Measurements from ENCODE around the gene GAL3ST3.

Gene GAL3ST3

DNA sequence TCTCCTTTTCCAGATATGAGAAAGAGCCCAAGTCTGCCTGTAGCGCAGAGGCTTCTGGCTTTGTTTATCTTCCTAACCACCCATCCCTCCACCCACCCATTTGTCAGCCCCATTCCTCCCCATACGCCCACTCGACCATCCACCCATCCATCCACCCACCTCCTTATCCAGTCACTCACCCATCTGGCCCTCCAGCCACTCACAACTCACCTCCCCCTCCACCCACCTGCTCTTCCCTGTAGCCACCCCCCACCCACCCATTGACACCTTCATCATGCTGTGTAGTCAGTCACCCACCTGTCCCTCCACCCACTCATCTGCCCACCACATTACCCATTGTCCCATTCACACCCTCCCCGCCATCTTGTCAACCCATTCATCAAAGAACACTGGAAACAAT is 31.6 kb downstream of the GAL3ST3 start:
- Histone ChIP-seq H4K20me1 (ENCODE audit: insufficient read depth, low read length) (no peaks in the 10 kb centered on the region), H3K36me3 (ENCODE audit: insufficient read depth, low read length) (no peaks in the 10 kb centered on the region), H3K79me2 (ENCODE audit: insufficient read depth, low read length) (no peaks in the 10 kb centered on the region), H3K4me3 (ENCODE audit: low read depth, low read length, poor library complexity, severe bottlenecking) (no peak overlapping the region), H2AFZ (ENCODE audit: low read length) (no peak overlapping the region), H3K27me3 (ENCODE audit: insufficient read depth, low read length) (0 out of 2 replicates have a peak, but pooled peaks cover 7% of the 10 kb centered on the region), H3K9me2 (ENCODE audit: low read depth, low read length) (no peaks in the 10 kb centered on the region), H3K9ac (ENCODE audit: low read length) (no peak overlapping the region), H3F3A (ENCODE audit: insufficient read depth, low read length) (no peaks in the 10 kb centered on the region), H3K4me1 (ENCODE audit: insufficient read depth, low read length, severe bottlenecking) (peaks cover 2% of the 10 kb centered on the region), H3K4me2 (ENCODE audit: low read length) (no peak overlapping the region), H3K9me3 (ENCODE audit: low read length) (no peaks in the 10 kb centered on the region), H3K27ac (ENCODE audit: low read depth, low read length, poor library complexity, severe bottlenecking) (no peak overlapping the region)
- TF ChIP-seq EZH2 (IDR thresholded peaks at IDR 0.05; ENCODE audit: borderline replicate concordance, low read length): no peak
- TF ChIP-seq, protein P1, sequence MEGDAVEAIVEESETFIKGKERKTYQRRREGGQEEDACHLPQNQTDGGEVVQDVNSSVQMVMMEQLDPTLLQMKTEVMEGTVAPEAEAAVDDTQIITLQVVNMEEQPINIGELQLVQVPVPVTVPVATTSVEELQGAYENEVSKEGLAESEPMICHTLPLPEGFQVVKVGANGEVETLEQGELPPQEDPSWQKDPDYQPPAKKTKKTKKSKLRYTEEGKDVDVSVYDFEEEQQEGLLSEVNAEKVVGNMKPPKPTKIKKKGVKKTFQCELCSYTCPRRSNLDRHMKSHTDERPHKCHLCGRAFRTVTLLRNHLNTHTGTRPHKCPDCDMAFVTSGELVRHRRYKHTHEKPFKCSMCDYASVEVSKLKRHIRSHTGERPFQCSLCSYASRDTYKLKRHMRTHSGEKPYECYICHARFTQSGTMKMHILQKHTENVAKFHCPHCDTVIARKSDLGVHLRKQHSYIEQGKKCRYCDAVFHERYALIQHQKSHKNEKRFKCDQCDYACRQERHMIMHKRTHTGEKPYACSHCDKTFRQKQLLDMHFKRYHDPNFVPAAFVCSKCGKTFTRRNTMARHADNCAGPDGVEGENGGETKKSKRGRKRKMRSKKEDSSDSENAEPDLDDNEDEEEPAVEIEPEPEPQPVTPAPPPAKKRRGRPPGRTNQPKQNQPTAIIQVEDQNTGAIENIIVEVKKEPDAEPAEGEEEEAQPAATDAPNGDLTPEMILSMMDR (IDR thresholded peaks at IDR 0.05; ENCODE audit: low read length): no peak

DNA sequence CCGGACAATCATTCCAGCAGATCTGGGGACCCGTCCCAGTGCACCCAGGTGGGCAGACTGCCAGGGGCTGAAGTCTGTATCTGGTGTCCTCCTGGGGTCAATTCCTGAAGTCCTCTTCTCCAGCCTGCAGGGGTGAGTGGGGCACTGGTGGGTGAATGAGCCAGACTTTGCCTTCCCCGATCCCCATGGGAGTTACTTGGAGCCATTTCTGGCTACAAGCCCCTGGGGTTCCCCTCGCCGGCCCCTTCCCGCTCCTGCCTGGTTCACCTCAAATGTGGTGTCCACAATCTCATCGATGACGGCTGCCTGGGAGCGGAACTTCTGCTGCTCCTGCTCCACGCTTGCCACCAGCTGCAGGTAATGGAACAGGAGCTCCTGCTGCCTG is 32.2 kb downstream of the GAL3ST3 start:
- H3K9ac ChIP-seq (ENCODE audit: low read length): no peak overlapping the region
- H2AFZ ChIP-seq (ENCODE audit: low read length): no peak overlapping the region
- H3K27me3 ChIP-seq (ENCODE audit: insufficient read depth, low read length): 0 out of 2 replicates have a peak, but pooled peaks cover 6% of the 10 kb centered on the region
- H3K4me1 ChIP-seq (ENCODE audit: insufficient read depth, low read length, severe bottlenecking): no peaks in the 10 kb centered on the region
- H3K27ac ChIP-seq (ENCODE audit: low read depth, low read length, poor library complexity, severe bottlenecking): no peak overlapping the region
- H3K9me3 ChIP-seq (ENCODE audit: low read length): no peaks in the 10 kb centered on the region
- no peaks in the 10 kb centered on the region for H3K9me2 ChIP-seq (ENCODE audit: low read depth, low read length)
- no peaks in the 10 kb centered on the region for H3K36me3 ChIP-seq (ENCODE audit: insufficient read depth, low read length)
- no peaks in the 10 kb centered on the region for H4K20me1 ChIP-seq (ENCODE audit: insufficient read depth, low read length)
- H3F3A ChIP-seq (ENCODE audit: insufficient read depth, low read length): no peaks in the 10 kb centered on the region
- no peaks in the 10 kb centered on the region for H3K79me2 ChIP-seq (ENCODE audit: insufficient read depth, low read length)
- TF ChIP-seq, protein P1 (IDR thresholded peaks at IDR 0.05; ENCODE audit: low read length): no peak
- no peak for TF ChIP-seq EZH2 (IDR thresholded peaks at IDR 0.05; ENCODE audit: borderline replicate concordance, low read length)
- no peak overlapping the region for H3K4me2 ChIP-seq (ENCODE audit: low read length)
- H3K4me3 ChIP-seq (ENCODE audit: low read depth, low read length, poor library complexity, severe bottlenecking): no peak overlapping the region

DNA sequence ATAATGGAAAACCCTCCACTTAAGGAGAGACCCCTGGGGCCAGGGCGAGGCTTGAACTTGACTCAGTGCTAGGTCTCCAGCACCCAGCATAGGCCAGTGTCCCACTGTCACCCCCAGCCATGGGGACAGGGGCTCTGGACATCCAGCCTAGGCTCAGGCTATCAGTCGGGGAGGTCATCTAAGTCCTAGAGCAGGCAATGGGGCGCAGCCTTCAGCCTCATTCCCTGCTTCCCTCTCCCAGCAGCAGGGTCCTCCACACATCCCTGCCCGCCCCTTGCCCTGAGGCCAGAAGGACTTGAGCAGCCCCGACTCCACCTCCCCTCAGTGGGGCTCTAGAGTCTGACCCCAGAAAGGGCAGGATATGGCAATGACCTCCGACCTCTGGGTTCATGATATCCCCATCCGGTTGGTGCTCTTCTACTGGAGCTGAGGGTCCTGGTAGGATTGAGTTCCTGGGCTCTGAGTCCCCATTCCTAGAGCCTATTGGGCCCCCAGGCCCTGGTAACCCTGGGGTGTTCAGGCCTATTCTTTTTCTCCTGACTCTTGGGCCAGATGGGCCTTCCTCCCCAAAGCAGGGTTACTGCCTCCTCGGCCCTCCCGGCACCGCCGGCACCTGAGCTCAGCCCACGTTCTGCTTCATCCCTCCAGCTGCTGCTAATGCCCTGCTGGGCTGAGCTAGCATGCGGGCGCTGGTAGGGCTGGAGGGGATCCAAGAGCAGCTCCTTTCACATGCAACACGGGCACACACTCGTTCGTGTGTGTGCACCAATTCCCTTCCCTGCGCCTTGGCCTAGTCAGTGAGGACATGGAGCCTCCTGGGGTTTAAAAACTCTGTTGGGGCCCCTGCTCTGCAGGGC is 32.8 kb downstream of the GAL3ST3 start:
- TF ChIP-seq, protein P1 (IDR thresholded peaks at IDR 0.05; ENCODE audit: low read length): no peak
- TF ChIP-seq EZH2 (IDR thresholded peaks at IDR 0.05; ENCODE audit: borderline replicate concordance, low read length): no peak
- H3K9me2 ChIP-seq (ENCODE audit: low read depth, low read length): no peaks in the 10 kb centered on the region
- no peak overlapping the region for H3K27ac ChIP-seq (ENCODE audit: low read depth, low read length, poor library complexity, severe bottlenecking)
- no peaks in the 10 kb centered on the region for H4K20me1 ChIP-seq (ENCODE audit: insufficient read depth, low read length)
- no peaks in the 10 kb centered on the region for H3K9me3 ChIP-seq (ENCODE audit: low read length)
- no peaks in the 10 kb centered on the region for H3F3A ChIP-seq (ENCODE audit: insufficient read depth, low read length)
- no peak overlapping the region for H3K9ac ChIP-seq (ENCODE audit: low read length)
- no peak overlapping the region for H3K4me3 ChIP-seq (ENCODE audit: low read depth, low read length, poor library complexity, severe bottlenecking)
- H2AFZ ChIP-seq (ENCODE audit: low read length): no peak overlapping the region
- H3K36me3 ChIP-seq (ENCODE audit: insufficient read depth, low read length): no peaks in the 10 kb centered on the region
- H3K4me1 ChIP-seq (ENCODE audit: insufficient read depth, low read length, severe bottlenecking): no peaks in the 10 kb centered on the region
- H3K79me2 ChIP-seq (ENCODE audit: insufficient read depth, low read length): no peaks in the 10 kb centered on the region
- no peak overlapping the region for H3K4me2 ChIP-seq (ENCODE audit: low read length)
- no peaks in the 10 kb centered on the region for H3K27me3 ChIP-seq (ENCODE audit: insufficient read depth, low read length)

Data from OCI-LY1 (cell line).